ENCODE measurements around the gene IGHMBP2.
"Not testable (repeated sequence)": the region's sequence is repeated elsewhere in the genome, so short reads cannot be mapped to it uniquely, and the experiment has no call there.

IGHMBP2 gene

DNA sequence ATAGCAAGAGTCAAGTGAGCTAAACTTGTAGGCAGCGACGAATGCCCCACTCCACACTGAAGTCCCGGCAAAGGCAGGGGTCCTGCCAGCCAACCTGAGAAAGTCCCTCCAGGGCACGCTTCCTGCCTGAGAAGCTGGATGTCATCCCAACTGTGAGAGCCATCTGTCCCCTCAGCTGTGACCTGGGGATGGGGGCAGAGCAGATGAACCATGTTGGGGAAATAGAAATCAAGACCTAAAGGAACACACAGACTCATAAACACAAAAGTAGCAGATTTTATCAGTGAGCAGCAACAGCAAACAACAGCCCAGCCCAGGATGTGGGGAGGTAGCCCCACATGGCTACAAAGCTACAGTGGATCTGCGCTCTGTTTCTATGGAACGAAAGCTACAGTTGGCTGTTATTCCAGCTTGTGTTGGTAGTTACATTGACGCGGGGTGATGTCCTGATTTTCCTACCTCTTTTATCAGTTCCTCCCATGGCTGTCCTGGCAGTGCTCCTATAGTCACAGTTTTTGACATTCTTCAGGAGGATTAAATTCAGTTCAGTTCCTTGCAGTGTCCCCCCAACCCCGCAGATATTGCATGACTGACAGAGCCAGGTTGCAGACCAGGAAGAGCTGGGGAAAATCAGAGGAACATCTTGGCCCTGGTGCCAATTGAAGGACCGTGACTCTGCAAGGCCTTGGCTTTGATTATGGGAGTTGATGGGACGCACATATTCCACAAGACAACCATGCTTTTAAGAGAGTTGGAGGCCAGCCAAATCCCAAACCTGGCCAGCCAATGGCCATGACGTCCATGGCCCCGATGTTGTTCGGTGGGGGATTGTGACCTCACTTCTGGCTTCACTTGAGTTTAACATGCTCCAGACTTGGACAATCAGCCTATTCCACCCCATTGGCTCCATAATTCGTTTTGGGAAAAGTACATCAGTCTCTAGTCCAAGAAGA lies 62.5 kb downstream of the IGHMBP2 start:
- no peak for DNase-seq

DNA sequence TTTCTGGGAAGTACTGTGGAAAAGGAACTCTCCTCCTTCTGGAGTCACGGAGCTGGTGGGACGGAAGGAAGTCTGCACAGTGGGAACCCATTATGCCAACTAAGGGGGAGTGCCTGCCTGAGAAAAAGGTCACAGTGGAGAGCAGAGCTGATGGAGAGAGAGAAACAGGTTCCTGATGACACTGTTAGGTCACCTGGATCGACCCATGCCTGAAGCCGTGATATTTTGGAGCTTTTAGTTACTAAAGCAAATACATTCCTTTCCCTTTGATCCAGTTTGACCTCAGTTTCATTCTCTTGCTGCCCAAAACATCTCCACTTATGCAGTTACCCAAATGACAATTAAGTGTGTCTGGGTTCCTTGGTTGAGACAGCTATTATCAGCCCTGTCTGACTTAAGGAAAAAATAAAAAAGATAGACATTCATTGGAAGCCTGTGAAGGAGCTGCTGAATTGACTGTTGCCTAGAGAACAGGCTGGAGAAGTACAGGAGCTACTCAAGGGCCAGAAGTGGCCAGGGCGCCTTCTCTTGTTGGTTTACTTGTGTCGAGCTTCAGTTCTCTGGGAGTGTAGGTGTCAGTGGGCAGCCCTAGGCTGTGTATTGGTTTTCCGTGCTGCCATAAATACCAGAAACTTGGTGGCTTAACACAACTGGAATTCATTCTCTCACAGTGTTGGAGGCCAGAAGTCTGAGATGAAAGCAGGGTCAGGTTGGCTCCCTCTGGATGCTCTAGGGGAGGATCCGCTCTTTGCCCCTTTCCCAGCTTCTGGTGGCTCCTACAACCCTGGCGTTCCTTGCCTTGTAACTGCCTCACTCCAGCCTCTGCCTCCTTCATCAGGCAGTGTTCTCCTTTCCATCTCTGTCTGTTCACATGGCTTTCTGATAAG lies 63.4 kb downstream of the IGHMBP2 start:
- no peak for DNase-seq

DNA sequence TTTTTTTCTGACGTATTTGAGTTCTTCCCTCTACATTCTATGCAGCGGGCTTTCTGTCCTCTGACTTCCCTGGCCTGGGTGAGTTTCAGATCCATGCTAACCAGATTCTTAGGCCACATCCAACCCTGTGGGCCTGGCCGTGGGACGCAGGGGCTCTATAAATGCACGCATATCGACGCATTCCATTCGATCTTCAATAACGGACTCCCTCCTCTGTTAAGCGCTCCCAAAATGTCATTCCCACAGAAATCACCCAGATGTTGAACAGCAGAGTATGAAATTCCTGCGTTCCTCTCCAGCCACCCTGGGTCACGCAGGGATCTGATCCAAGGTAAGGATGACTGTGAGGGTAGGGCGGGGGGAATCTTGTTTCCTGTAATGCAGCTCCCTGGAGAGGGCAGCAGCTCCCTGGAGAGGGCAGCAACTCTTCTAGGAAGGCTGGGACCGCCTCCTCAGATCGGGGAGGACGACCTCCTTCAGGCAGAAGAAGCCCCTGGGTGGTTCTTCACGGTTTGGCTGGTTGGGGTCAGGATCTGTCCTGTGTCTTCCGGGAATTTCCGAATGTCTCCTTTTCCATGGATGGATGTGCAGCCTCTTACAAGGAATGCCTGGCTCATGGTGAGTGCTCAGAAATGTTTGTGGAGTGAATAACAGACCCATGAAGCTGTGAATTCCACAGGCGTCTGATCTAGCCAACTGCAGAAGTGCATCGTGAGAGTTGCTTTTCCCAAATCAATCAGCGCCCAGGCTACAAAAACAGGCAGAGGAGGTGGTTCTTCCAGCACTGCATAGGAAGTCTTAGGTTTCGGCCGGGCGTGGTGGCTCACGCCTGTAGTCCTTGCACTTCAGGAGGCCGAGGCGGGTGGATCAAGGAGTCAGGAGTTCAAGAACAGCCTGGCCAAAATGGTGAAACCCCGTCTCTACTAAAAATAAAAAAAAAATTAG lies 64.9 kb downstream of the IGHMBP2 start:
- no peak for DNase-seq

DNA sequence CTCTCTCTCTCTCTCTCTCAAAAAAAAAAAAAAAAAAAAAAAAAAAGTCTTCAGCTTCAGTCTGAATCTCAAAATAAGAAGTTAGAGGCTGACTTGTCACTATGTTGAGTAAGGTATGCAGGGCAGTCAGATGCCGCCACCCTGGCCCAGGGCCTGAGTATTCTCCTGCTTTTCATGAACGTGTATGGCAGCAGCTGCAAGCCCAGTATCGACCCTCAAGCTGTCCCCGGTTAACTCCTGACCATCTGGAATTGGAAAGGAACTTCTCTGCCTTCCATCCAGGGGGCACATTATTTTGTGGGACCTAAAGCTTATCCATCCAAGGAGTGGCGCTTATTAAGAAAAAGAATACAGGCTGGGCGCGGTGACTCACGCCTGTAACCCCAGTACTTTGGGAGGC lies 65.7 kb downstream of the IGHMBP2 start:
- no peak for DNase-seq

DNA sequence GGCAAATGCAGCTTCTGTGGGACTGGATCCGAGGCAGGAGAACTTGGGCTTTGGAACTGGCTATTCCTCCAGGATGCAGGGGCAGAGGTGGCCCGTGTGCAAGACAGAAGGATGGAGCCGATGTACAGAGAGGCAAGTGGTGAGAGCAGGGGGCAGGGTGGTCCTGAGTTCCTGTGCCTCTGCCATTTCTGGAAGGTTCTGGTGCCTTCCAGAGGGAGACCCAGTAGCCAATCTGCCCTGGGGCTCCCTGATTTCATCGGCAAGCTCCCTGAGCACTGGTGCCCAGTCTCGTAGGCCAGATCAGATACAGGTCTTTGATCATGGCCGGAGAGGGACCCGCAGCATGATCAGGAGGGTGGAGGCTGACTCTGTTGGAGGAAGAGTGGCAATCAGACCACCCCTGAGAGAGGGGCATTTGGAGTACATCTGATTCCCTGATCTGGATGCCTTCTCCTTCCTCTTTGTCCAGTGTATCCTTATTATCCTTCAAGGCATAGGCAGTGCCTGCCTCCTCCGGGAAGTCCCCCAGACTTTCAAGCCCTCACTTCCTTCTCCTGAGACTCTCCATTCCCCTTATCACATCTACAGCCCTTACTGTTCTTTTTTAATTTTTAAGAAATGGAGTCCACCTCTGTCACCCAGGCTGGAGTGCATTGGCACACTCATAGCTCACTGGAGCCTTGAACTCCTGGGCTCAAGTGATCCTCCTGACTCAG lies 67.4 kb downstream of the IGHMBP2 start:
- no peak for DNase-seq

DNA sequence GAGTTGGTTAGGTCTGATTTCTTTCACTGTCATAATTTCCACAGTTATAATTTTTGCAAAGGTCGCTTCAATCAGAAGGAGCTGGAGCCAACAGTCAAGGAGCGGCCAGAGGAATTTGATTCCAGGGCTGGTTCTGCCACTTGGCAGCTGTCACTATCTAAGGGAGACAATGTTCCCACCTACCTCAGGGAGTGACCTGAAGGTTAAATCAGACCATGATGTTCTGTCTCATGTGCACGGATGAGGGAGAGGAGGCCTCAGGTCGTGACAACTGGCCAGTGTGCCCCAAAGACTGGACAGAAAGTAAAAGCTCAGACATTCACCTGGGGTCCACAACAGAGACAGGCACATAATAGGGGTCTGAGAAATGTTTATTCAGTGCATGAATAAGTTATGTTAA lies 69.5 kb downstream of the IGHMBP2 start:
- no peak for DNase-seq

DNA sequence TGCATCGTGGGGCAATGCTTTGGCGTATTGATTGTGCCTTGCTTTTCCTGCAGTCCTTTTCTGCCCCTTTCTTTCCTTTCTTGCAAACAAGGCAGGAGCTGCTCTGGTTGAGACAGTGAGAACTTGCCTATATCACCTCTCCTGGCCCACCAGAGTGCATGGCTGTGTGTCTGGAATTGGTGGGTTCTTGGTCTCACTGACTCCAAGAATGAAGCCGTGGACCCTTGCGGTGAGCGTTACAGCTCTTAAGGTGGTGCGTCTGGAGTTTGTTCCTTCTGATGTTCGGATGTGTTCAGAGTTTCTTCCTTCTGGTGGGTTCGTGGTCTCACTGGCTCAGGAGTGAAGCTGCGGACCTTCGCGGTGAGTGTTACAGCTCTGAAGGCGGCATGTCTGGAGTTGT lies 70.0 kb downstream of the IGHMBP2 start:
- DNase-seq: not testable (repeated sequence)

DNA sequence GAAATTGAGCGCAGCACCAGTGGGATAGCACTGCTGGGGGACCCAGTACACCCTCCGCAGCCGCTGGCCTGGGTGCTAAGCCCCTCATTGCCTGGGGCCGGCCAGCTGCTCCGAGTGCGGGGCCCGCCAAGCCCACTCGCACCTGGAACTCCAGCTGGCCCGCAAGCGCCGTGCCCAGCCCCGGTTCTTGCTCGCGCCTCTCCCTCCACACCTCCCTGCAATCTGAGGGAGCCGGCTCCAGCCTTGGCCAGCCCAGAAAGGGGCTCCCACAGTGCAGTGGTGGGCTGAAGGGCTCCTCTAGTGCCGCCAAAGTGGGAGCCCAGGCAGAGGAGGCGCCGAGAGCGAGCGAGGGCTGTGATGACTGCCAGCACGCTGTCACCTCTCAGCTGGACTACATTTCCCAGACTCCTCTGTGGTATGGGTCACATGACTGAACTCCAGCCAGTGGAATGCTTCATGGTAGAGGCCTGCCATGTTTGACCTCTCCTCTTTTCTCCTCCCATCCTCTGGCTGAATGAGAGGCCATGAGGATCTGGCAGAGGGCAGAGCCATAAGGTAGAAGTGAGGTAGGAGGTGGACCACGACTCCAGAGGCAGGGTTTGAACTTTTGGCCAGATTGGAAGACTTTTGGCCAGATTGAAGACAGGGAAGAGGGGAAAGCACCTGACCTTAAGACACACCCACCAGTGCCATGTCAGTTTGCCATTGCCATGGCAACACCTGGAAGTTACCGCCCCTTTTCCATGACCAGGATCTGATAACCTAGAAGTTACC lies 70.9 kb downstream of the IGHMBP2 start:
- no peak for DNase-seq

DNA sequence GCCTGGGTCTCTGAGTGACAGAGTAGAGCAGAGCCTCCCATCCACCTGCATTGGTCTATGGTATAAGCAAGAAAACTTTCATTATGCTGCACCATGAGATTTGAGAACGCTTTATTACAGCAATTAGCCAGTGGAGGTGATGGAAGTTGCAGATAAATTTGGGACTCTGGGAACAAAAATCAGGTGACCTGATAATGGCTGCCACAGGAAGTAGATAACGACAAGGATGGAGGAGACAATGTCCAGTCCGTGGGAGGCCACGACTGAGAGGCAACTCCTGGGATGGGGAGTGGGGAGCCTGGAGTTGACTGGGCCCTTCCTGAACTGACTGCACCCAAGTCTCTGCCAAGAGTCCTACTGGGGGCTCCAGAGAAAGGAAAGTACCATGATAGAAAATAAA lies 72.4 kb downstream of the IGHMBP2 start:
- DNase-seq: no peak

DNA sequence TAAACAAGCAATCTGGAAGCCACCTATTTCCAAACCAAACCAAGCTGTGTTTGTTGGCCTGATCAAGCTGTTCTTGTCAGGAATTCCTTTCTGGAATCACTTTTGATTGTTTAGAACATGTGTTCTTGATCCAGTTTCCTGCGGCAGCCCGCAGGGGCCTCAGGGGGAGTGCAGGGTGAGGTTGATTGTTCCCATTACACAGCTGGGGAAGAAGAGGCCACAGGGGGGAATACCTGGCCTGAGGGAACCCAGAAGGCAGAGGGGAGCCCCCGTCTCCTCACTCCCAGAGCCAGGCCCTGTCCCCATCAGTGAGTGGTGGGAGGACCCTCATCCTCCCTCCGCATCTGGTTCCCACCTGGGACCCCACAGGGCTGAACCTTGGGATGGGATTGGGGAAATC lies 72.9 kb downstream of the IGHMBP2 start:
- DNase-seq: no peak

DNA sequence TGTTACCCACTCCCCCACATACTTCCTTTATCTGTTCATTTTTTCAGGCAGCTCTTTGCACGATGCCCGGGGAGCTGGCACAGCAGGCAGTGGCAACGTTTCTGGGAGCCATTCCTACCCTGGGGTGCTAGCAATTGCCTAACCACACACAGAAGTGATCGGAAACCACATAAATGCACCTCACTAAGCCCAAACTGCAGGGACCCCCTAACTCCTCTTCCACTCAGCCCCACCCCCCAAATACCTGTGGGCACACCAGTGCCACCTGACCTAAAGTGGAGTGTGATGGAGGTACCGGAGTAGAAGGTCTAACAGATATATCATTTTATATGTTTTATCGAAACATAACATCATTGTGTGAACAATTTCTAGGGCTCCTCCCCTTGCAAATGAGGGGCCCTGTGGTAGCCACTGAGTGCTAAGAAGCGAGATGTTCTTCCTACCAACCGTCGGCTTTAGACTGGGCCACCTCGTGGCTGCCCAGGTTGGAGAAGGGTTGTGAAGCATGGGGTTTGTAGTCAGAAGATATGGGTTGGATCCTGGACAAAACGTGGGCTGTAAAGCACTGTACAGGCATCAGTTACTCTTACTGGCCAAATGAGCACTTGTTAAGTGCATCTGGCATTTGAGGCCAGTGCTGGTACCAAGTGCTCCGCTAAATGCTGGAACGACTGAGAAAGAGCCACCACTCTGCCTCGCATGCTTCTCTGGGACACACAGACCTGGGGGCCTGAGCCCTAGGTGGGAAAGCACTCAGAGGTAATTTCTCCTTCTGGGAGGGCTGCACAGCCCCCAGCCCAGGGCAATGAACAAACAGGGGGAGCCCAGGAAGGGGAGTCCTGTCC lies 74.3 kb downstream of the IGHMBP2 start:
- no peak for DNase-seq

DNA sequence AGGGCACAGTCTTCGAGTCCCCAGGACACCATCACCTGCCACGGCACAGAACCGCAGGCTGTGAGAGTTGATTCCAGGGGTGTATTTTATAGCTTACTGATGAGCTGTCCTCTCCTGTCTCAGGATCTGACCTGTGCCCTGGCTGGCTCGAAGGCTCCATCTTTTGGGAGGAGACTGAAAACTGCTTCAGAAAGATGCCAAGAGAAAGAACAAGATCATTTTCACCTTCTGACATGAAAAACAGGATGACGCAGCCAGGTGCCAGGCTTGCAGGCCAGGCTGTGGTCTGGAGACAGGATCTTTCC lies 74.9 kb downstream of the IGHMBP2 start:
- no peak for DNase-seq

DNA sequence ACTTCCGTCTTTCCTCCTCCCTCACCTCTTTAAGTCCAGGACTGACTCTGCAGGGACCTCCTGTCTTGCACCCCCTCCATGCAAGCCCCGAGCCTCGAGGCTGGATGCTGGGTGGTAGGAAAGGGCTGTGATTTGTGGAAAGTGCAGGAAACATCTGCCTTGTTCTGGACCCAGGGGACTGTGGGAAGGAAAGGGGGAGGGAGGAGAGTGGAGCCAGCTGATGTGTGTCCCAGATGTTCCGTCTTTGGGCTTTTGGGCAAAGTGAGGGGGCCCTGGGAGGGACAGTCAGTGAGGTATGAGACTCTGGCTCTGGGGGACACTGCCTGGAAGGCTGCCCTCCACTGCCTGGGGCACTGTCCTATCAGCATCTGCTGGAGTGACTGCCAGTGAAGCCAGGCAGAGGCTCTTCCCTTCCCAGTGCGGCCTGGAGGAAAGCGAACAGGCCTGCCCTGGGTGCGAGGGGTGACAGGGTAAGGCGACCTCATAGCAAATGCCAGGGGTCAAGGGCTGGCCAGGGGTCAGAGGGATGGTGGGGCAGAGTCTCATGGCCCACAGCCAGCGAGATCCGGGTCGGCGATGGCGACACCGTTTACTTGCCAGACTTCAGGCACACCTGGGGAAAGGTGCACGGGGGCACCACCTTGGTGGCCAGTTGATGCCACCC lies 75.4 kb downstream of the IGHMBP2 start:
- no peak for DNase-seq

DNA sequence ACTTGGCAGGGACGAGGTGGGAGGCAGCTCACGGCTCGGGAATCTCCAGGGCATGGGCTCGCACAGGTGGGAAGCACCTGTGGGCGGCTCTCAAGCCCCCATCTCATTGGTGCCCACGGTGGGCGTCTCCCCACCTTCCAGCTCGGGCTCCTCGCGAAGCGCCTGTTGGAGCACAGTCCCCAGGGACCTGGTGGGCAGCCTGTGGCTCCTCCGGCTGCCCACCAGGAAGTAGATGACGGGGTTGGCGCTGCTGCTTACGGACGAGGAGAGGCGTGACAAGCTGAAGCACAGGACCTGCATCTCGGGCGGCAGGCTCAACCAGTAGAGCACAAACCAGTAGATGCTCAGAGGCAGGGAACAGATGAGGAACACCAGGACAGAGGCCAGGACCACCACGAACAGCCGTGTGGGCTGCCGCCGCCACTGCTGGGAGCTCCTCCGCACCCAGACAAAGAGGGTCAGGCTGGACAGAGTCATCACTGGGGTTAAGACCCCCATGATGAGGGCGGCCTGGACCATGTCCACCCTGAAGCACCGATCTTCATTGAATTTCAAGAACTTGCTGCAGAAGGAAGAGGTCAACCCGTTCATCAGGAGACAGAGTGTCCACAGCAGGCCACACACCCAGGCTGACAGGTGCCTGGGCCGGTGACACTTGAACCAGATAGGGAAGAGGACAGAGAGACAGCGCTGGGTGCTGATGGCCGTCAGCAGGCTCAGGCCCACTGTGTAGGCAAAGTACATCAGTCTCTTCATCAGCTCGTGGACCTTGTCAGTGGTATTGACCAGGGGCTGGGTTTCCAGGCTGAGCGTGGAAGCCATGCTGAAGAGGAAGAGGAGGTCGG lies 76.5 kb downstream of the IGHMBP2 start:
- DNase-seq: no peak

DNA sequence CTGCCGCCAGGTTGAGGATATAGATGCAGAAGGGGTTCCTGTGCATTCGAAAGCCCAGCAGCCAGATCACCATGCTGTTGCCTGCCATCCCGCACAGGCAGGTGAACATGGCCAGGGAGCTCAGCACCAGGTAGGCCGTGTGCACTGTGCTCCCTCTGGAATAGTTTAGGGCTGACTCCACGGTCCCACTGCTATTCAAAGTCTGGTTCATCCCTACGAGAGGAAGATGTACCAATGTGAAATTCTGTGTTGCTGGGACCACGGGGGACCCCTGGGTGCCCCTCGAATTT lies 77.0 kb downstream of the IGHMBP2 start, which contains the start of gene MRGPRD:
Gene MRGPRD, minus strand, starts transcription at position 211 of the 290 bp plus-strand sequence. Its CDS starts 0 bp downstream, at position 211.
- DNase-seq: no peak

DNA sequence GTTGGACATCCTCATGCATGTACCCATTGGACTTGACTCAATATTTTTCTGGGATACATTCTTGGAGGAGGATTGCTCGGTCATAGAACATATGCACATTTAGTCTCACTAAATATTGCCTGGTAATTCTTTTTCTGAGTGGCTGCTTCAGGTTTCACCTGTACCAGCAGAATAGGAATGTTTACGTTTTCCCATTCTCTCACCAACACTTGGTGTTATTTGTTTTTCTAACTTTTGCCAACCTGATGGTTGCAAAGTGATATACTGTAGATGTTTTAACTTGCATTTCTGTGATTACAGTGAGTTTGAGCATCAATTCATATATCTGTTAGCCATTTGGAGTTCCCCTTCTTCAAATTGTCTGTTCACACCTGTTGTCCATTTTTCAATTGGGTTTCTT lies 78.4 kb downstream of the IGHMBP2 start:
- DNase-seq: no peak

DNA sequence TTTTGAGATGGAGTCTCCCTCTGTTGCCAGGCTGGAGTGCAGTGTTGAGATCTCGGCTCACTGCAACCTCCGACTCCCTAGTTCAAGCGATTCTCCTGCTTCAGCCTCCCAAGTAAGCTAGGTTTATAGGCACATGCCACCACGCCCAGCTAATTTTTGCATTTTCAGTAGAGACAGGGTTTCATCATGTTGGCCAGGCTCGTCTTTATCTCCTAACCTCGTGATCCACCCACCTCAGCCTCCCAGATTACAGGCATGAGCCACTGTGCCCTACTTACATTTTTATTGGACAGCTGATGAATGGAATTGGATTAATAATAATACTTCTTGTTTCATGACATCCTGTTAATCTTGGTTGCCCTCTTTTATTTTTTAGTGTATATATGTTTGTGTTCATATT lies 80.1 kb downstream of the IGHMBP2 start:
- no peak for DNase-seq

DNA sequence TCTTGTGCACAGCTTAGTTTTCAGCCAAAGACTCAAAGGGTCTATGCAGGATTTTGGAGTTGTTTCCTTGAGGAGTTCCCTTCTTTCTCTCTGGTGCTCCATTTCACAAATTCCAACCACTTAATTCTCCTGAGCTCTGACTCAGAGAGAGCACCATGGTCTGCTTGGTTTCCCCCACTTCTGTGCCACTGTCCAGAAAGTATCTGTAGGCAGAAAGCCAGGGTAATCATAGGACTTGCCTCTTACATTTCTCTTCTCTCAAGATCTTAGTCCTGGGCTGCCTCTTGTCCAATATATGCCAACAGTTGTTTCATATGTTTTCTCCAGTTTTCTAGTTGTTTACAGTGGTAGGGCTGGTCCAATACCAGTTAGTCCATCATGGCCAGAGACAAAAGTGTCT lies 83.5 kb downstream of the IGHMBP2 start:
- DNase-seq: no peak

DNA sequence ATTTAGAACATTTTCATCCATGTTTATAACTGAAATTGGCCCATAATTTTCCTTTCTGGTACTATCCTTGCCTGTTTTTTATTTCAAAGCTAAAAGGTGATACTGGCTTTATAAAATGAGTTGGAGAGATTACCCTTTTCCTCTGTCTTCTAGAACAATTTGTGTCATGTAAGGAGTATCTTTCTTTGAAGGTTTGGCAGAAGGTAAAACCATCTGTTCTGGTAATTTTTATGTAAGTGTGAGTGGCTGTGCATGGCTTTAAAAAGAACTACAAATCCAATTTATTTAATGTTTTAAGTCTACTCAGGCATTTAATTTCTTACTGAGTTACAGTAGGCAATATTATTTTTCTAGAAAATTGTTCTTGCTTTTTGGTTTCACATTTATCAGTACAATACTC lies 84.8 kb downstream of the IGHMBP2 start:
- DNase-seq: no peak

All from COR-L47 (cell line).